ENCODE results near the gene GLIS2. TPM values are rescaled to one million over a fixed set of nuclear protein-coding genes. Genes with fewer than 3 reads are reported as not detected.

Gene GLIS2
- total RNA-seq, 1 experiment from 2014 or later: 18.2 TPM

- BruUV-seq (replicated peaks): no TSS peak
- intact Hi-C loops (cut with micrococcal nuclease): no loop called here
- Histone ChIP-seq H3K27ac (ENCODE audit: low read depth, low read length) (no peak overlapping the region), H3K4me1 (ENCODE audit: control insufficient read depth in 1 of 2, insufficient read depth in 2 of 2, low read length in 2 of 2) (peaks cover 10 to 20% of the 10 kb centered on the region in 2 experiments), H4K20me1 (ENCODE audit: insufficient read depth) (no peaks in the 10 kb centered on the region), H3K9me3 (ENCODE audit: control insufficient read depth in 1 of 2, insufficient read depth in 1 of 2, low read depth in 1 of 2, low read length in 2 of 2) (peaks cover 0 to 5% of the 10 kb centered on the region in 2 experiments; a peak in 1 of 4 replicates), H3K27me3 (ENCODE audit: insufficient read depth, low read length) (no peaks in the 10 kb centered on the region), H2AFZ (ENCODE audit: low read depth, low read length, poor library complexity, severe bottlenecking) (no peak overlapping the region), H3K4me3 (replicated peaks in 1 of 2; ENCODE audit: low read depth in 1 of 2, low read length in 2 of 2) (no peak overlapping the region), H3K9me2 (ENCODE audit: insufficient read depth) (no peaks in the 10 kb centered on the region), H3K36me3 (ENCODE audit: control insufficient read depth in 1 of 2, insufficient read depth in 2 of 2, low read length in 2 of 2) (no peaks in the 10 kb centered on the region), H3K9ac (ENCODE audit: low read length) (no peak overlapping the region), H3K79me2 (ENCODE audit: insufficient read depth, low read length) (no peaks in the 10 kb centered on the region), H3K4me2 (ENCODE audit: low read length) (no peak overlapping the region)
- CTCF ChIA-PET: no interaction called here
- TF ChIP-seq SRF (IDR thresholded peaks at IDR 0.05; ENCODE audit: low read depth): no peak
- ATAC-seq (no peak), DNase-seq (ENCODE audit: low read depth, low spot score) (no peak)
- RAD21 ChIA-PET (ENCODE audit: low non-redundant PET in 1 of 2, low total read pairs in 2 of 2, uncharacterized antibody in 2 of 2, unreplicated experiment in 2 of 2): no interaction called here
- POLR2A ChIA-PET: no interaction called here
These were observed 35.2 kb upstream of the GLIS2 start for GRCh38 chr16:4280625-4281024.

- no peak overlapping the region for H2AFZ ChIP-seq (ENCODE audit: low read depth, low read length, poor library complexity, severe bottlenecking)
- TF ChIP-seq ZBTB33 (IDR thresholded peaks at IDR 0.05; ENCODE audit: extremely low read depth, insufficient replicate concordance, low read length) (no peak), CEBPB (IDR thresholded peaks at IDR 0.05; ENCODE audit: low read depth) (no peak), RAD21 (IDR thresholded peaks at IDR 0.05; ENCODE audit: low read depth) (no peak), SIN3A (IDR thresholded peaks at IDR 0.05; ENCODE audit: low read depth) (no peak), ZNF274 (IDR thresholded peaks at IDR 0.05; ENCODE audit: low read depth, low read length) (no peak), TCF7L2 (IDR thresholded peaks at IDR 0.05; ENCODE audit: borderline replicate concordance, extremely low read depth, insufficient read depth, insufficient read length) (no peak), FOSL1 (IDR thresholded peaks at IDR 0.05; ENCODE audit: low read depth) (no peak), YY1 (IDR thresholded peaks at IDR 0.05; ENCODE audit: extremely low read depth, insufficient replicate concordance, low read depth, low read length) (no peak), POLR2A (IDR thresholded peaks at IDR 0.05; ENCODE audit: borderline replicate concordance, extremely low read depth, insufficient read depth, insufficient read length) (no peak), EZH2phosphoT487 (IDR thresholded peaks at IDR 0.05; ENCODE audit: borderline replicate concordance) (no peak), SP1 (IDR thresholded peaks at IDR 0.05; ENCODE audit: low read depth) (no peak), CBX3 (IDR thresholded peaks at IDR 0.05; ENCODE audit: low read depth) (no peak), JUND (IDR thresholded peaks at IDR 0.05) (no peak), POLR2AphosphoS5 (IDR thresholded peaks at IDR 0.05; ENCODE audit: low read depth, low read length) (no peak)
- TF ChIP-seq, protein P1, sequence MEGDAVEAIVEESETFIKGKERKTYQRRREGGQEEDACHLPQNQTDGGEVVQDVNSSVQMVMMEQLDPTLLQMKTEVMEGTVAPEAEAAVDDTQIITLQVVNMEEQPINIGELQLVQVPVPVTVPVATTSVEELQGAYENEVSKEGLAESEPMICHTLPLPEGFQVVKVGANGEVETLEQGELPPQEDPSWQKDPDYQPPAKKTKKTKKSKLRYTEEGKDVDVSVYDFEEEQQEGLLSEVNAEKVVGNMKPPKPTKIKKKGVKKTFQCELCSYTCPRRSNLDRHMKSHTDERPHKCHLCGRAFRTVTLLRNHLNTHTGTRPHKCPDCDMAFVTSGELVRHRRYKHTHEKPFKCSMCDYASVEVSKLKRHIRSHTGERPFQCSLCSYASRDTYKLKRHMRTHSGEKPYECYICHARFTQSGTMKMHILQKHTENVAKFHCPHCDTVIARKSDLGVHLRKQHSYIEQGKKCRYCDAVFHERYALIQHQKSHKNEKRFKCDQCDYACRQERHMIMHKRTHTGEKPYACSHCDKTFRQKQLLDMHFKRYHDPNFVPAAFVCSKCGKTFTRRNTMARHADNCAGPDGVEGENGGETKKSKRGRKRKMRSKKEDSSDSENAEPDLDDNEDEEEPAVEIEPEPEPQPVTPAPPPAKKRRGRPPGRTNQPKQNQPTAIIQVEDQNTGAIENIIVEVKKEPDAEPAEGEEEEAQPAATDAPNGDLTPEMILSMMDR (IDR thresholded peaks at IDR 0.05 in 2 of 3, conservative IDR thresholded peaks at IDR 0.05 in 1 of 3; ENCODE audit: borderline replicate concordance in 1 of 3, insufficient read depth in 1 of 3, low read depth in 2 of 3, low read length in 2 of 3): no peak
- H3K4me3 ChIP-seq (replicated peaks in 1 of 2; ENCODE audit: low read depth in 1 of 2, low read length in 2 of 2): no peak overlapping the region
- ChIA-PET RAD21 (ENCODE audit: low non-redundant PET in 1 of 2, low total read pairs in 2 of 2, uncharacterized antibody in 2 of 2, unreplicated experiment in 2 of 2) (no interaction called here), CTCF (interaction anchor here (1.8 to 2.0 kb wide), 2 partner anchors 10 to 120 kb away, joined by 4 to 5 read pairs; no protein-coding TSS in a partner anchor), POLR2A (no interaction called here)
- ATAC-seq (no peak), DNase-seq (ENCODE audit: low read depth, low spot score) (no peak)
- H3K9ac ChIP-seq (ENCODE audit: low read length): peak overlapping the region; percentile 33
- peaks cover 0 to 5% of the 10 kb centered on the region in 2 experiments; a peak in 1 of 4 replicates for H3K9me3 ChIP-seq (ENCODE audit: control insufficient read depth in 1 of 2, insufficient read depth in 1 of 2, low read depth in 1 of 2, low read length in 2 of 2)
- H4K20me1 ChIP-seq (ENCODE audit: insufficient read depth): no peaks in the 10 kb centered on the region
- intact Hi-C loops (cut with micrococcal nuclease): no loop called here
- H3K27ac ChIP-seq (ENCODE audit: low read depth, low read length): no peak overlapping the region
- H3K27me3 ChIP-seq (ENCODE audit: insufficient read depth, low read length): no peaks in the 10 kb centered on the region
- no peaks in the 10 kb centered on the region for H3K36me3 ChIP-seq (ENCODE audit: control insufficient read depth in 1 of 2, insufficient read depth in 2 of 2, low read length in 2 of 2)
- BruUV-seq (replicated peaks): no TSS peak
- H3K4me2 ChIP-seq (ENCODE audit: low read length): peak overlapping the region; percentile 62
- no peaks in the 10 kb centered on the region for H3K79me2 ChIP-seq (ENCODE audit: insufficient read depth, low read length)
- no peaks in the 10 kb centered on the region for H3K9me2 ChIP-seq (ENCODE audit: insufficient read depth)
- H3K4me1 ChIP-seq (ENCODE audit: control insufficient read depth in 1 of 2, insufficient read depth in 2 of 2, low read length in 2 of 2): peaks cover 16 to 35% of the 10 kb centered on the region in 2 experiments
These were observed 32.4 kb upstream of the GLIS2 start for GRCh38 chr16:4283441-4283840.
